WI38 (cell line): ENCODE results near the gene DIP2A.
"Not testable (repeated sequence)": the region's sequence is repeated elsewhere in the genome, so short reads cannot be mapped to it uniquely, and the experiment has no call there.

Source experiments
- H3K4me3 ChIP-seq: 2 replicates; pipeline ENCODE4 v1.5.1; 2011; ENCODE audit warnings: low read depth, mild to moderate bottlenecking, control low read depth, low read length
- CTCF ChIP-seq: IDR thresholded peaks from 2 replicates; pipeline ENCODE4 v1.5.1; 2012; ENCODE audit warnings: low read depth, mild to moderate bottlenecking, control low read depth, low read length

DIP2A gene

GRCh38 chr21:46443910-46444309, 14.8 kb upstream of the DIP2A start:
- H3K4me3 ChIP-seq: no peak overlapping the region

GRCh38 chr21:46448108-46448507, 10.6 kb upstream of the DIP2A start:
- TF ChIP-seq CTCF: no peak
- H3K4me3 ChIP-seq: no peak overlapping the region

More at GRCh38 chr21:46443910-46444309, 14.8 kb upstream of the DIP2A start:
- TF ChIP-seq CTCF: no peak

GRCh38 chr21:46448855-46449254, 9.8 kb upstream of the DIP2A start:
- not testable (repeated sequence) for H3K4me3 ChIP-seq

GRCh38 chr21:46452710-46453109, 6.0 kb upstream of the DIP2A start:
- TF ChIP-seq CTCF: no peak
- H3K4me3 ChIP-seq: no peak overlapping the region

DNA sequence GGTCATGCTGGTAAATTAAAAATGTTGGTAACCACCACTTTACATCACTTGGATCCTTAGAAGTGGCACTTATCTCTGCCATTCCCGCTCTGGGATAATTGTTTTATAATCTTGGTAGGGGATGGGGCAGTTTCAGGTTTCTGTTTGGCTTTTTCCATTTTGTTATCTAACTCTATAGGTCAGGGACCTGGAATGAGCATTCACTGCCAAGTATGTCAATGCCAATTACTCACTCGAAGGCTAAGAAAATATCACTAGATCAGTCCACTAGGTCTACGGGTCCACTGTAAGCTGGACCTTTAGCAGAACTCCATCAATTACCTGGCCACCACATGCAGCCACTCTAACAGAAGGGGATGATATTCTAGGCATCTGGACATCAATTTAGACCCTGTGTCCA, 4.5 kb upstream of the DIP2A start:
- H3K4me3 ChIP-seq: no peak overlapping the region
- no peak for TF ChIP-seq CTCF

DNA sequence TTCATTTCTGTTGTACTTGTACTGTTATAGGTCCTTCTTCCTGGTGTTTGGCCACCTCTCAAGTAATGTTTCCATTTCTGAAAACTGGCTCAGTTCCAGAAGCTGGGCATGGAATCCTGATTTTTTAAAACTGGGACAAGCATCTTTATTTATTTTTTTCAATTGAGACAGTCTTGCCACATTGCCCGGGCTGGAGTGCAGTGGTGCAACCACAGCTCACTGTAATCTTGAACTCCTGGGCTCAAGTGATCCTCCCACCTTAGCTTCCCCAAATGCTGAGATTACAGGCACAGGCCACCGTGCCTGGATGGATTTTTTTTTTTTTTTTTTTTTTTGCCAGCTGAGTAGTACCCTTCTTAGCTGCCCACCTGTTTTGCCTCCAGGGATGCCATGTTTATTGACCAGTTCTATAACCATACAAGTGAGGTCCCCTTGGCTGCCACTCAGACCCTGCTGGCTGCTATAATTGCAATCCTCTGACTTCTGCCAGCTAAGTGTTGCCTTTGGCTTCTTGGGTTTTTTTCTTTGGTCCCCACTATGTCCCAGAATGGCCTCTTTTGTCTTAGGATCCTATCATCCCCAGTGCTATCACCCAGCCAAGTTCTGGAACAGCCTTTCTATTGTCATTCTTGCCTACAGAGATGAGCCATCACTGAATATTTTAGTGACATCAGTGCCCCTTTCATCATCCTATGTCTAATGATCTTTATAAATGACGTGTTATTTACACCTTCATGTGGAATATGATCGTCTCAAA, 3.9 kb upstream of the DIP2A start:
- H3K4me3 ChIP-seq: no peak overlapping the region
- no peak for TF ChIP-seq CTCF

DNA sequence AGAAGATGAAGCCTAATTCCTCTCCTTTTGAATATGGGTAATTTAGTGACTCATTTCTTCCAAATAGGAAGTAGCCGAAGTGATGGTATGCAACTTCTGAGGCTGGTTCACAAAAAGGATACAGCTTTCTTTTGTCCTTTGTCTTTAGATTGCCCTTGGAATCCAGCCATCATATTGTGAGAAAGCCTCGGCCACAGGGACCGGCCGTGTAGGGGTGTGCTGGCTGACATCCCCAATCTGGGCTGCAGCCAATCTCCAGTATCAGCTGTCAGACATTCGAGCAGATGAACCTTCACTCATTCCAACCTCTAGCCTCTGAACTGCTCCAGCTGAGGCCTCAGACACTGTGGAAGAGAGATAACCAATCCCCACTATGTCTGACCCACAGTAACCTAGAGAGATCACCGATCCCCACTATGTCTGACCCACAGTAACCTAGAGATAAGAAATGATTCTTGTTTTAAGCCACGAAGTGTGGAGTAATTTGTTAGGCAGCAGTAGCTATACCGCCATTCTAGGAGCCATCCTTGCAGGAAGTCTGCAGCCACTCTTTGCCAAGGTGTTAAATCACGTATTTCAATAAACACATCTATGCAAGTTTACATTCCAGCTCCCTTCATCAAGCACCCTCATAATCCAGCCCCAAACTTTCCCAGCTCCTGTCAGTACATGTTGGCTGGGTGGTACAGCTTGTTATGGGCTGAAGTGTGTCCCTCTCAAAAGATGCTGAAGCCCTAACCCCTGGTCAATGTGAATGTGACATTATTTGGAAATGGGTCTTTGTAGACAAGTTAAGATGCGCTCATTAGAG, 2.9 kb upstream of the DIP2A start:
- no peak for TF ChIP-seq CTCF
- no peak overlapping the region for H3K4me3 ChIP-seq
